ENCODE data around the gene SLIT1.

DNA sequence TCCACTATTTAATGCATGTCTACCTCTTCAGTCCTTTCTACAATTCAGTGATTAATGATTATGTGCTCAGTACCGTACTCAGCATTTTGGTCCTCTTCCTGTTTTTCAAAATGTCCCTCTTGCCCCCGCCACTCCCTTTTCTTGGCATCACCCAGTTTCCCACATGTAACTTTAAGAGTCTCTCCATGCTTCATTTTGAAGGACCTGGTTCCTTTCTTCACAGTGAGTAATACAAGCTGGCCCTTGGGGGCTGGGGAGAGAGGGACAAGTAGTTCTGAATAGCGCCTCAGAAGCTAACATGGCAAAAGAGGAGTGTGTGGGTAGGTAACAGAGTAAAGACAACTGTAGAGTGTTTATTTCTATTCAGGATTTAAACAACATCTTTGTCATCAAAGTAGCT lies 34.6 kb upstream of the SLIT1 start:
- TF ChIP-seq ZNF8 (CRISPR knock-in tag; IDR thresholded peaks at IDR 0.05) (no peak), ZFP30 (CRISPR knock-in tag; IDR thresholded peaks at IDR 0.05) (no peak), ZFP3 (CRISPR knock-in tag; IDR thresholded peaks at IDR 0.05) (no peak), GLIS3 (CRISPR knock-in tag; IDR thresholded peaks at IDR 0.05) (no peak), SNAI2 (CRISPR knock-in tag; IDR thresholded peaks at IDR 0.05) (no peak), RARB (CRISPR knock-in tag; IDR thresholded peaks at IDR 0.05) (no peak), TCF4 (CRISPR knock-in tag; IDR thresholded peaks at IDR 0.05; ENCODE audit: borderline replicate concordance) (no peak)
- TF ChIP-seq, protein P1, sequence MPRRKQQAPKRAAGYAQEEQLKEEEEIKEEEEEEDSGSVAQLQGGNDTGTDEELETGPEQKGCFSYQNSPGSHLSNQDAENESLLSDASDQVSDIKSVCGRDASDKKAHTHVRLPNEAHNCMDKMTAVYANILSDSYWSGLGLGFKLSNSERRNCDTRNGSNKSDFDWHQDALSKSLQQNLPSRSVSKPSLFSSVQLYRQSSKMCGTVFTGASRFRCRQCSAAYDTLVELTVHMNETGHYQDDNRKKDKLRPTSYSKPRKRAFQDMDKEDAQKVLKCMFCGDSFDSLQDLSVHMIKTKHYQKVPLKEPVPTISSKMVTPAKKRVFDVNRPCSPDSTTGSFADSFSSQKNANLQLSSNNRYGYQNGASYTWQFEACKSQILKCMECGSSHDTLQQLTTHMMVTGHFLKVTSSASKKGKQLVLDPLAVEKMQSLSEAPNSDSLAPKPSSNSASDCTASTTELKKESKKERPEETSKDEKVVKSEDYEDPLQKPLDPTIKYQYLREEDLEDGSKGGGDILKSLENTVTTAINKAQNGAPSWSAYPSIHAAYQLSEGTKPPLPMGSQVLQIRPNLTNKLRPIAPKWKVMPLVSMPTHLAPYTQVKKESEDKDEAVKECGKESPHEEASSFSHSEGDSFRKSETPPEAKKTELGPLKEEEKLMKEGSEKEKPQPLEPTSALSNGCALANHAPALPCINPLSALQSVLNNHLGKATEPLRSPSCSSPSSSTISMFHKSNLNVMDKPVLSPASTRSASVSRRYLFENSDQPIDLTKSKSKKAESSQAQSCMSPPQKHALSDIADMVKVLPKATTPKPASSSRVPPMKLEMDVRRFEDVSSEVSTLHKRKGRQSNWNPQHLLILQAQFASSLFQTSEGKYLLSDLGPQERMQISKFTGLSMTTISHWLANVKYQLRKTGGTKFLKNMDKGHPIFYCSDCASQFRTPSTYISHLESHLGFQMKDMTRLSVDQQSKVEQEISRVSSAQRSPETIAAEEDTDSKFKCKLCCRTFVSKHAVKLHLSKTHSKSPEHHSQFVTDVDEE (CRISPR knock-in tag; IDR thresholded peaks at IDR 0.05): no peak
